ENCODE data around the gene HIVEP3.

HIVEP3 gene

DNA sequence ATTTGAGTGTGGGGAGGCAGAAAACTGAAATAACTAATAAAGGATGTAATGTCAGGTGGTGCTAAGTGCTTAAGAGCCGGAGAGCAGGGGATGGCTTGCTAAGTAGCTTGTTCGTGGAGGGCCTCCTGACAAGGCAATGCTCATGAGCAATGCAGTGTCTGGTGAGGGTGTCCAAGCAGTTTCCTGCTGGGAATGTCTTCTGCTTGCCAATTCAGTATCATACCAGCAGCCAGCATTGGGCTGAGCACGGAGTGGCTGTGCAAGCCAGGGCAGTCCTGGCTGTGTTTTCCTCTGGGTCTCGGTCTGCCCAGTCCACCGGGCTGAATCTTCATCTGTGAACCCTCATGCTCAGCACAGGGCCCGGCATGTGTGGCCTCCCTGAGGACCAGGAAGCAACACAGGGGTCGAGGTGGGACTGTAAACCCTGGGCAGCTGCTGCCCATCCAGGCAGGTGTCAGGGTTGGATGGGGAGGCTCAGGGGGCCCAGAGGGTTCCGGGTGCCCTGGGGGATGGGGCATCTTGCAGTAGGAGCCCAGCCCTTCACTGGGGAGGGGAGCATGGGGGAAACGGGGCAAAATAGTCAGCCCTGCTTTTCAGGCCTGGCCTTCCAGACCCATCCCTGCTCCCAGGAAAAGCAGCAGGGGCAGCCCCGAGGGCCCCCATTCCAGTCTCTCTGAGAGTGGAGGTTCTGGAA, 461.7 kb downstream of the HIVEP3 start:
- TF ChIP-seq SPI1 (IDR thresholded peaks at IDR 0.05; ENCODE audit: low read depth, low read length) (no peak), POU2F2 (IDR thresholded peaks at IDR 0.05; ENCODE audit: low read depth, low read length) (no peak), POLR2A (IDR thresholded peaks at IDR 0.05; ENCODE audit: low read depth, low read length) (no peak), POLR2AphosphoS5 (IDR thresholded peaks at IDR 0.05; ENCODE audit: low read depth, low read length) (no peak), PAX5 (IDR thresholded peaks at IDR 0.05; ENCODE audit: insufficient read depth, low read length, severe bottlenecking) (no peak), TAF1 (IDR thresholded peaks at IDR 0.05; ENCODE audit: low read depth, low read length) (no peak)
- no peak for FAIRE-seq
- DNase-seq (ENCODE audit: insufficient read length, low spot score), result no peak

All from GM12891 (cell line).